ENCODE measurements around the gene COMMD1. TPM values are rescaled to one million over a fixed set of nuclear protein-coding genes. Genes with fewer than 3 reads are reported as not detected.
"Not testable (repeated sequence)": the region's sequence is repeated elsewhere in the genome, so short reads cannot be mapped to it uniquely, and the experiment has no call there.

Gene COMMD1
- total RNA-seq, 2 donors from 2014 or later, result 51.1 to 57.8 TPM

GRCh38 chr2:62141142-62141740 lies 235.8 kb downstream of the COMMD1 start:
- H3K4me1 ChIP-seq (ENCODE audit: control insufficient read depth in 1 of 2, low read depth in 2 of 2), result peaks cover 8 to 10% of the 10 kb centered on the region in 2 donors
- no peak for TF ChIP-seq CTCF (IDR thresholded peaks at IDR 0.05)
- no peak overlapping the region for H3K4me3 ChIP-seq
- no peaks in the 10 kb centered on the region for H3K36me3 ChIP-seq
- H3K27ac ChIP-seq, result no peak overlapping the region
- ATAC-seq (ENCODE audit: insufficient number of reproducible peaks, low FRiP score, low read depth) (no peak), DNase-seq (ENCODE audit: low spot score) (no peak)
- no peaks in the 10 kb centered on the region for H3K9me3 ChIP-seq
- H3K27me3 ChIP-seq (replicated peaks; ENCODE audit: insufficient read depth), result no peaks in the 10 kb centered on the region

- Histone ChIP-seq H3K36me3 (no peaks in the 10 kb centered on the region), H3K27me3 (replicated peaks; ENCODE audit: insufficient read depth) (no peaks in the 10 kb centered on the region), H3K4me3 (no peak overlapping the region), H3K9me3 (no peaks in the 10 kb centered on the region), H3K4me1 (ENCODE audit: control insufficient read depth in 1 of 2, low read depth in 2 of 2) (peaks cover 5 to 10% of the 10 kb centered on the region in 2 donors), H3K27ac (no peak overlapping the region)
- ATAC-seq (ENCODE audit: insufficient number of reproducible peaks, low FRiP score, low read depth) (no peak), DNase-seq (ENCODE audit: low spot score) (no peak)
- TF ChIP-seq CTCF (IDR thresholded peaks at IDR 0.05), result no peak
These were observed 236.6 kb downstream of the COMMD1 start for GRCh38 chr2:62142054-62142453.

GRCh38 chr2:62143696-62144095 lies 238.2 kb downstream of the COMMD1 start:
- DNase-seq (ENCODE audit: low spot score), result no peak
- TF ChIP-seq CTCF (IDR thresholded peaks at IDR 0.05), result no peak
- H3K27ac ChIP-seq, result no peak overlapping the region
- peaks cover 0 to 2% of the 10 kb centered on the region in 2 donors for H3K4me1 ChIP-seq (ENCODE audit: control insufficient read depth in 1 of 2, low read depth in 2 of 2)
- H3K36me3 ChIP-seq, result no peaks in the 10 kb centered on the region
- no peak overlapping the region for H3K4me3 ChIP-seq
- H3K9me3 ChIP-seq, result no peaks in the 10 kb centered on the region
- no peaks in the 10 kb centered on the region for H3K27me3 ChIP-seq (replicated peaks; ENCODE audit: insufficient read depth)
- ATAC-seq (ENCODE audit: insufficient number of reproducible peaks, low FRiP score, low read depth), result no peak

GRCh38 chr2:62144689-62145477 lies 239.4 kb downstream of the COMMD1 start:
- Histone ChIP-seq H3K36me3 (no peaks in the 10 kb centered on the region), H3K27me3 (replicated peaks; ENCODE audit: insufficient read depth) (no peaks in the 10 kb centered on the region), H3K4me3 (no peak overlapping the region), H3K4me1 (ENCODE audit: control insufficient read depth in 1 of 2, low read depth in 2 of 2) (no peaks in the 10 kb centered on the region), H3K27ac (no peak overlapping the region), H3K9me3 (no peaks in the 10 kb centered on the region)
- ATAC-seq (ENCODE audit: insufficient number of reproducible peaks, low FRiP score, low read depth), result no peak
- DNase-seq (ENCODE audit: low spot score), result no peak
- TF ChIP-seq CTCF (IDR thresholded peaks at IDR 0.05), result no peak

GRCh38 chr2:62145478-62146100 lies 240.1 kb downstream of the COMMD1 start:
- ATAC-seq (ENCODE audit: insufficient number of reproducible peaks, low FRiP score, low read depth), result no peak
- Histone ChIP-seq H3K27ac (no peak overlapping the region), H3K9me3 (no peaks in the 10 kb centered on the region), H3K36me3 (no peaks in the 10 kb centered on the region), H3K4me1 (ENCODE audit: control insufficient read depth in 1 of 2, low read depth in 2 of 2) (no peaks in the 10 kb centered on the region), H3K4me3 (no peak overlapping the region), H3K27me3 (replicated peaks; ENCODE audit: insufficient read depth) (no peaks in the 10 kb centered on the region)
- no peak for DNase-seq (ENCODE audit: low spot score)
- no peak for TF ChIP-seq CTCF (IDR thresholded peaks at IDR 0.05)

GRCh38 chr2:62146790-62147189 lies 241.3 kb downstream of the COMMD1 start:
- not testable (repeated sequence) for H3K4me1 ChIP-seq (ENCODE audit: control insufficient read depth in 1 of 2, low read depth in 2 of 2); H3K36me3 ChIP-seq; H3K9me3 ChIP-seq; H3K27me3 ChIP-seq (replicated peaks; ENCODE audit: insufficient read depth); H3K4me3 ChIP-seq; H3K27ac ChIP-seq; DNase-seq (ENCODE audit: low spot score); ATAC-seq (ENCODE audit: insufficient number of reproducible peaks, low FRiP score, low read depth)
